NCI-H146 treated with DMSO at 0.1 percent for 48 hours (cell line): Measurements from ENCODE around the gene SLC33A1.

Experiments
- DNase-seq: peaks from one replicate; lab custom pipeline; 2025; ENCODE audit not compliant: unreplicated experiment; lab: John Stamatoyannopoulos, UW

SLC33A1 gene

DNA sequence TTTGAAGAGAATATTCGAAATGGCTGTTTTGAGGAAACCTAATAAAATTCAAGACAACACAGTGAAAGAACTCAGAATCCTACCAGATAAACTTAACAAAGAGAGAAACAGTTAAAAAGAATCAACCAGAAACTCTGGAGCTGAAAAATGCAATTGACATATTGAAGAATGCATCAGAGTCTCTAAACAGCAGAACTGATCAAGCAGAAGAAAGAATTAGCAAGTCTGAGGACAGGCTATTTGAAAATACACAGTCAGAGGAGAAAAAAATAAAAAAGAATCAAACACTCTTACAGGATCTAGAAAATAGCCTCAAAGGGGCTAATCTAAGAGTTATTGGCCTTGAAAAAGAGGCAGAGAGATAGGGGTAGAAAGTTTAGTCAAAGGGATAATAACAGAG, 61.7 kb downstream of the SLC33A1 start:
- DNase-seq, result no peak

DNA sequence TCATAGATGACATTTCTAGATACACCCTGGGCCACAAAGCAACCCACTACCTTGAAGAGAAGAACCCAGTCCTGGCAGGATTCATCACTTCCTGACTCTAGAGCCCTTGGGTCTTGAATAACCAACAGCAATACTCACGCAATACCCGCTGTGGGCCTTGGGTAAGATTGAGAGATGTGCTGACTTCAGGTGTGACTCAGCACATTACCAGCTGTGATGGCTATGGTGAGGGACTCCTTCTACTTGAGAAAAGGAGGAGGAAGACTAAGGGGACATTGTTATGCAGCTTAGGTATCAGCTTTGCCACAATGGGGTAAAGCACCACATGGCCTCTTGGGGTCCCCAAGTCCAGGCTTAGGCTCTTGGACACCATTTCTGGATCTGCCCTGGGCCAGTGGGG, 63.0 kb downstream of the SLC33A1 start:
- DNase-seq, result no peak

GRCh38 chr3:155790272-155790925, 63.8 kb downstream of the SLC33A1 start:
- DNase-seq, result no peak

DNA sequence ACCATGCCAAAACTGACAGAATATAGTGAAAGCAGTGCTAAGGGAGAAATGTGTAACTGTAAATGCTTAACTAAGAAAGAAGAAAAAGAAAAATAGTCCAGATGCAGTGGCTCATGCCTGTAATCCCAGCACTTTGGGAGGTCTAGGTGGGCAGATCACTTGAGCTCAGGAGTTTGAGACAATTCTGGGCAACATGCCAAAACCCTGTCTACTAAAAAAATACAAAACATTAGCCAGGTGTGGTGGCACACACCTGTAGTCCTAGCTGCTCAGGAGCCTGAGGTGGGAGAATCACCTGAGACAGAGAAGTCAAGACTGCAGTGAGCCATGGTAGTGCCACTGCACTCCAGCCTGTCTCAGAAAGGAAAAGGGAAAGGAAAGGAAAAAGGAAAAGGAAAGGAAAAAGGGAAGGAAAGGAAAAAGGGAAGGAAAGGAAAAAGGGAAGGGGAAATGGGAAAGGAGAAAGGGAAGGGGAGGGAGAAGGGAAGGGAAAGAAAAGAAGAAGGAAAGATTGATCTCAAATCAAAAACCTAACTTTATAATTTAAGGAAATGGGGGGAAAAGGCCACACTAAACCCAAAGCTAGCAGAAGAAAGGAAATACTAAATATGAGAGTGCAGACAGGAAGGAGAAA, 68.4 kb downstream of the SLC33A1 start:
- DNase-seq, result peak; percentile 13

- no peak for DNase-seq
Observed at GRCh38 chr3:155782390-155782953, 71.8 kb downstream of the SLC33A1 start.

- no peak for DNase-seq
Observed at GRCh38 chr3:155780291-155780690, 73.9 kb downstream of the SLC33A1 start.

DNA sequence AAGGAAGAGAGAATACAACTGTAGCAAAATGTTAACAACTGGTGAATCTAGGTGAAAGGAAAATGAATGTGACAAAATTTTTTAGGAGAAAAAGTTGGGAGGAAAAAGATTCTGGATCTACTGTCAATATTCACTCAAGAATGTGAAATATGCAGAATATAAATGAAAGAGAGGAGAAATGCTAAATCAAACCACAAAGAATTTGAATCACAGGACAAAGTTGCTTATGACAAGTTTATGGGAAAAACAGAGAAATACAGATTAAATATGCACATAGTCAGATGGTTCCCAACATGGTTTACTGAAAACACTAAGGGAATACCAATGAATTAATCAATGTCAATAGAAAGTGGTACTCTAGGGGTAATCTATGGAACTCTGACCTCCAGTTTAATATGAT, 75.8 kb downstream of the SLC33A1 start:
- DNase-seq, result no peak

DNA sequence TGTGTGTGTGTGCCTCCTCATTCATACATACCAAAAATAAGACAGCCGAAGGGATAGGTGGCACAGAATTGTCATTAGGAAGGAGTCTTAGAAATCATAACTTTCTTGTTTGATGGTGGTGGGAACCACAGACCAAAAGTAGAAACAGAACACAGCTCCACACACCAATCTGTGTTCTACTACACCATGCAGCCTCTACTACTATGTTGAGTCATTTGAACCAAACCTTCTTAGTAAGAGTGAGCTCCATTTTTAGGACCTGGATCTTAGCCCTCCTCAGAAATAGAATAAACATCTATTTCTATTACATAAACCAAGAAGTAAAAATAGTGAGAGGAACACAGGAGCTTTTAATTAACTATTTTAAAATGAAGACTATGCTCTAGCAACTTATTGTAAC, 81.4 kb downstream of the SLC33A1 start:
- DNase-seq, result no peak

- DNase-seq, result no peak
Observed at GRCh38 chr3:155771126-155771525, 83.1 kb downstream of the SLC33A1 start.
